HepG2 (cell line): ENCODE data around the gene POC1B. TPM values are rescaled to one million over a fixed set of nuclear protein-coding genes. Genes with fewer than 3 reads are reported as not detected.

Experiments used
- BRCA1 ChIP-seq: sonication (generic); formaldehyde crosslinking; IDR thresholded peaks from 2 replicates; pipeline ENCODE4 v1.4.0; 2020; ENCODE audit warnings: missing genetic modification reagents
- CEBPB ChIP-seq: IDR thresholded peaks from 2 replicates; pipeline ENCODE4 v1.6.1; 2011; ENCODE audit warnings: low read depth, low read length, improper control_type of control experiment, borderline replicate concordance
- DDIT3 ChIP-seq: sonication (generic); formaldehyde crosslinking; IDR thresholded peaks from 2 replicates; pipeline ENCODE4 v1.4.0; 2020; ENCODE audit warnings: mild to moderate bottlenecking, missing genetic modification reagents
- FIP1L1 ChIP-seq: fragments of 200-400 bp; formaldehyde crosslinking; IDR thresholded peaks from 2 replicates; pipeline ENCODE4 v1.6.1; 2018; ENCODE audit warnings: low read depth, mild to moderate bottlenecking, low read length, moderate library complexity, borderline replicate concordance; ENCODE audit not compliant: insufficient read depth
- FOSL1 ChIP-seq: sonication (generic); formaldehyde crosslinking; IDR thresholded peaks from 2 replicates; pipeline ENCODE4 v1.9.0; 2021; ENCODE audit warnings: missing genetic modification reagents, borderline replicate concordance
- KLF11 ChIP-seq: IDR thresholded peaks from 2 replicates; pipeline ENCODE4 v1.6.1; 2016; ENCODE audit warnings: missing compliant biosample characterization
- PREB ChIP-seq: sonication (generic); formaldehyde crosslinking; IDR thresholded peaks from 2 replicates; pipeline ENCODE4 v1.4.0; 2020; ENCODE audit warnings: missing genetic modification reagents
- SOX13 ChIP-seq, 3 experiments: fragments of 450-650 bp in 1 of 3; sonication (generic) in 1 of 3; formaldehyde crosslinking in 1 of 3; IDR thresholded peaks in 2 of 3; conservative IDR thresholded peaks in 1 of 3; 2 replicates each; pipeline versions ENCODE4 v1.5.0 to v1.6.1; 2016 to 2020; ENCODE audit warnings: antibody characterized with exemption in 1 of 3, mild to moderate bottlenecking in 1 of 3, missing compliant biosample characterization in 1 of 3, missing genetic modification reagents in 1 of 3, moderate library complexity in 1 of 3
- SOX6 ChIP-seq, 2 experiments: fragments of 450-650 bp in 1 of 2; sonication (generic) in 1 of 2; formaldehyde crosslinking in 1 of 2; IDR thresholded peaks; 2 replicates each; pipeline versions ENCODE4 v1.4.0 to v1.6.1; 2017 to 2020; ENCODE audit warnings: antibody characterized with exemption in 1 of 2, mild to moderate bottlenecking in 1 of 2, missing genetic modification reagents in 1 of 2
- TOE1 ChIP-seq: sonication (generic); formaldehyde crosslinking; IDR thresholded peaks from 2 replicates; pipeline ENCODE4 v1.4.0; 2020; ENCODE audit warnings: mild to moderate bottlenecking, missing genetic modification reagents
- ZBTB14 ChIP-seq: sonication (generic); formaldehyde crosslinking; IDR thresholded peaks from 2 replicates; pipeline ENCODE4 v1.4.0; 2020; ENCODE audit warnings: missing genetic modification reagents
- ZBTB46 ChIP-seq: sonication (generic); formaldehyde crosslinking; IDR thresholded peaks from 2 replicates; pipeline ENCODE4 v1.4.0; 2020; ENCODE audit warnings: mild to moderate bottlenecking, missing genetic modification reagents, borderline replicate concordance
- ZMYM4 ChIP-seq: sonication (generic); formaldehyde crosslinking; IDR thresholded peaks from 2 replicates; pipeline ENCODE4 v1.8.1; 2023; ENCODE audit warnings: mild to moderate bottlenecking, missing genetic modification reagents
- ZNF646 ChIP-seq: sonication (generic); formaldehyde crosslinking; IDR thresholded peaks from 2 replicates; pipeline ENCODE4 v1.9.0; 2021; ENCODE audit warnings: mild to moderate bottlenecking, missing genetic modification reagents
- ZNF792 ChIP-seq: IDR thresholded peaks from 2 replicates; pipeline ENCODE4 v1.6.1; 2016
- polyA plus RNA-seq, 8 experiments: library from polyadenylated mRNA; depleted of rRNA in 3 of 8; stranded (reverse) in 7 of 8; unstranded in 1 of 8; fragments of >200 nt; fragmentation: Illumina TruSeq in 4 of 8; extraction: Trizol in 4 of 8; gene quantifications; 2 replicates each; pipeline versions ENCODE4 v1.2.1 to v1.2.3, GENCODE V29; 2011 to 2016; ENCODE audit warnings: low read depth in 4 of 8, missing spikeins in 1 of 8, mixed read lengths in 1 of 8; ENCODE audit not compliant: insufficient read depth in 1 of 8
- total RNA-seq, 5 experiments: library from RNA; depleted of rRNA; stranded (reverse); fragments of >200 nt; fragmentation: Illumina TruSeq; extraction: Trizol; gene quantifications; 2 replicates each; pipeline ENCODE4 v1.2.3, GENCODE V29; 2016; ENCODE audit warnings: low read depth in 1 of 5

Gene POC1B
- total and polyA plus RNA-seq, 2 of the 13 experiments (the other 11 are each of a cell fraction or from before 2014, with no cell fraction given): 9.3 to 11.0 TPM

- no peak for TF ChIP-seq FIP1L1
- 0 out of 2 replicates have a peak, but pooled peaks have one; percentile 58 for TF ChIP-seq KLF11 (CRISPR knock-in tag)
- TF ChIP-seq FOSL1 (CRISPR knock-in tag): no peak
- TF ChIP-seq SOX6 (IDR thresholded peaks at IDR 0.05): no peak
- peak; percentile 95 for TF ChIP-seq SOX6 (CRISPR knock-in tag; IDR thresholded peaks at IDR 0.05)
- no peak for TF ChIP-seq ZBTB46 (CRISPR knock-in tag)
- no peak for TF ChIP-seq ZMYM4 (CRISPR knock-in tag)
- TF ChIP-seq SOX13 (IDR thresholded peaks at IDR 0.05): peak; percentile 74
- TF ChIP-seq SOX13 (CRISPR knock-in tag; conservative IDR thresholded peaks at IDR 0.05 in 1 of 2, IDR thresholded peaks at IDR 0.05 in 1 of 2): peak in 1 of 2 experiments; percentile 95; a peak in 2 of 4 replicates
- no peak for TF ChIP-seq PREB (CRISPR knock-in tag)
- no peak for TF ChIP-seq DDIT3 (CRISPR knock-in tag)
- TF ChIP-seq CEBPB: peak; percentile 96
- peak; percentile 69; the same call in 1 of the 2 replicates for TF ChIP-seq ZNF646 (CRISPR knock-in tag)
- TF ChIP-seq BRCA1 (CRISPR knock-in tag): no peak
- no peak for TF ChIP-seq ZBTB14
- no peak for TF ChIP-seq ZNF792
- TF ChIP-seq TOE1: 0 out of 2 replicates have a peak, but pooled peaks have one; percentile 32
These were observed 142.4 kb downstream of the POC1B start (continued) for GRCh38 chr12:89383235-89384049.
